Upper lobe of left lung (tissue), 4 donors: ENCODE results near the gene TMEM119.

ENCODE experiments used
- CTCF ChIP-seq, 6 experiments: fragments of 450-650 bp in 4 of 6; fragments of 200-600 bp in 2 of 6; sonication (generic) in 2 of 6; IDR thresholded peaks; one replicate each; pipeline ENCODE4 v1.5.1; 2016 to 2019; ENCODE audit warnings: antibody characterized with exemption in 6 of 6
- EP300 ChIP-seq, 4 donors: sonication (generic); formaldehyde crosslinking; IDR thresholded peaks; one replicate each; pipeline ENCODE4 v1.5.1; 2017; ENCODE audit warnings: antibody characterized with exemption in 4 of 4, control low read depth in 2 of 4
- POLR2A ChIP-seq, 4 donors: fragments of 450-650 bp; IDR thresholded peaks; one replicate each; pipeline ENCODE4 v1.5.1; 2016 to 2017; ENCODE audit warnings: antibody characterized with exemption in 4 of 4, mild to moderate bottlenecking in 2 of 4

- TF ChIP-seq CTCF (IDR thresholded peaks at IDR 0.05) (no peak), POLR2A (IDR thresholded peaks at IDR 0.05) (no peak), EP300 (IDR thresholded peaks at IDR 0.05) (no peak)
Measured at GRCh38 chr12:108553799-108554198, 44.1 kb downstream of the TMEM119 start.
